ENCODE results near the gene TUBB.
"Not testable (repeated sequence)": the region's sequence is repeated elsewhere in the genome, so short reads cannot be mapped to it uniquely, and the experiment has no call there.

Gene TUBB

DNA sequence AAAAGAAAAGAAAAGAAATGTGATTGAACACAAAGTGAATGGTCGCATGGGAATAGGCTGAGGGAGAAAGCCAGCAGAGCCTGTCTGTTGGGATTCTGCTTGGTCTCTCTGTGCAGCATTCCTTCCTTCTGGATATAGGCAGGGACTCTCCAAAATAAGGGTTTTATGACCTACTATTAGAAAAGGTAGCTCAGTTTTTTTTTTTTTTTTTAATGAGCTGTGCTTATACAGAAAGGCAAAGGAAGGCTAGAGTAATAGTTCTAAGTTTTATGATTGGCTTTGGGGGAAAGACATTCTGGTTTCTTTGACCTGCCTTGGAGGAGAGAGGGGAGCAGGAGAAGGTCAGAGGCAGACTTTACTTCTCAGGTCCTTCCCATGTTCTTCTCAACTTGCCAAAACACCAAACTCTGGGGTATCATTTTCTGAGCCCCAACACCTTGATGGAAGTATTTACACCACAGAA is 43.0 kb downstream of the TUBB start:
- DNase-seq, result no peak

DNA sequence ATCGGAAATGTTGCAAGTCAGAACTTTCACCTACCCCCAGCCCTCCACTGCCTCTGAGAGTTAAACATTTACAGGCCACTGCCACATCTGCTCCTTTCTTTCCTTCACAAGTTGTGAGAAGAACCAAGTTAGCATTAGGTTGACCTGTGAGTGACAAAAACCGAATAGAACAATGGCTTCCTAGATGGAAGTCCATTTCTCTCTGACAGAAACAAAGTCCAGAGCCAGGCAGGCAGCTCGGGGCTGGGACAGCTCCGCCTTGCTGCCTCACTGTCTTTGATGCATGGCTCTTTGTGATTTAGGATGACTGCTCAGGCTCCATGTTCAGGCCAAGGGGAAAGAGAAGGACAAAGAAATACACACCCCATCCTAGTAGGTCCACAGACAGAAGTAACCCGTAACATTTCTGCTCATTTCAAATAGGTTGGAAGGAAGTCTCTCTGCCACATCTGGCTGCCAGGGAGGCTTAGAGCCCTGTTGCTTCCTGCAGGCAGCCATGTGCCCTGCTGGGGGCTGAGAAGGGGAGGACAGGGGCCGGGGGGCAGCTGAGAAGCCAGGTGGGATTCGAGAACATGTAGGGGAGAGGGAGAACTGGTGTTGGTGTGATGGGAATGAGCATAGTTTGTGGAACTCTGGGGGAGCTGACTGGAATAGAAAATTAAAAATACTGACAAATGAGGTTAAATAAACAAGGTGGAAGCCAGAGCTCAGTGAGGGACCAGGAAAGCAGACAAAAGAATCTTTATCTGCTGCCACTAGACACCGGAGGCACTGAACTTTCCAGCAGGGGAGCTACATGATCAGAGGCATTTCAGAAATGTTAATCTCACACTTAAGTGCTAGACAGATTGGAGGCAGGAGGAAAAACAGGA is 43.7 kb downstream of the TUBB start:
- DNase-seq, result no peak

- DNase-seq, result not testable (repeated sequence)
Observed at GRCh38 chr6:30764490-30765043, 44.4 kb downstream of the TUBB start.

DNA sequence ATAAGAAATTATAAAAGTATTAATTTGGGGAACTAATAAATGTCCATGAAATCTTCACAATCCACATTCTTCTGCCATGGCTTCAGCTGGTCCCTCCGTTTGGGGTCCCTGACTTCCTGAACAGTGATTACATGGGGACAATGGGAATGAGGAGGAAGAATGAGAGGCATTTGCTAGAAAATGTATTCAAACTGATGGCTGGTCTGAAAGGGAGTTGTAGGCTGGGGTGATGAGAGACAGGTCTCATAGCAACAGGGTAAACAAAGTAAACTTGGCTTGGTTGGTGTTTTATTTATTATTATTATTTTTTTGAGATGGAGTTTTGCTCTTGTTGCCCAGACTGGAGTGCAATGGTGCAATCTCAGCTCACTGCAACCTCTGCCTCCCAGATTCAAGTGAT is 45.3 kb downstream of the TUBB start:
- not testable (repeated sequence) for DNase-seq

- DNase-seq, result no peak
Observed at GRCh38 chr6:30766461-30767157, 46.5 kb downstream of the TUBB start.

GRCh38 chr6:30767158-30767943 is 47.2 kb downstream of the TUBB start:
- no peak for DNase-seq

DNA sequence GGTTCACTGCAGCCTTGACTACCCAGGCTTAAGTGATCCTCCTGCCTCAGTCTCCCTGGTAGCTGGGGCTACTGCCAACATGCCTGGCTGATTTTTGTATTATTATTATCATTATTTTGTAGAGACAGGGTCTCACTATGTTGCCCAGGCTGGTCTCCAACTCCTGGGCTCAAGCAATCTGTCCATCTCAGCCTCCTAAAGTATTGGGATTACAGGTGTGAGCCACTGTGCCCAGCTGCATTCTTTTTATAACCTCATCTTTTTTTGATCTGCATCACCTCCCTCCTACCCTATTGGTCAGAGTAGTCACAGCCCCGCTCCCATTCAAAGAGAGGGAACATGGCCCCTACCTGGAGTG is 47.8 kb downstream of the TUBB start:
- DNase-seq, result no peak

DNA sequence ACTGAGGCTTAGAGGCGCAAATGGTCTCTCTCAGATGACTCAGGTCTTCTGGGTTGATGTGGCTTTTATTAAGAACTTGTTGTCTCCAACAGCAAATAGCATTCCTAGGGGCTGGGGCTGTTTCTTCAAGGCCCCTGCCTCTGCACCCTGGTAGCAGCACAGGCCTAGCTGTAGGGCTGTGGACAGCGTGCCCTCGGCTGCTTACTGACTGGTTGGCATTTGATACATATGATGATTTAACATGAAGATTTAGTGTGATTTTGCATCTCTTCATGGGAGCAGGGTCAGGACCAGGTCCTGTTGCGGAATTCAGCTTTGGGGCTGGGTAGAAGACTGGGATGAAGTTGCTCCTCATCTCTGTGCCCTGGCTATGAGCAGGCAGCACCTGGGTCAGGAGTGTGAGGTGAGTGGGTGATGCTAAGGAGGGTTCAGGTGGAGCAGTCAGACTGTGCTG is 48.5 kb downstream of the TUBB start:
- no peak for DNase-seq

- peak; percentile 61 to 72 for DNase-seq
Observed at GRCh38 chr6:30769088-30769852, 49.1 kb downstream of the TUBB start.

- DNase-seq, result no peak
Observed at GRCh38 chr6:30769853-30770524, 49.8 kb downstream of the TUBB start.

DNA sequence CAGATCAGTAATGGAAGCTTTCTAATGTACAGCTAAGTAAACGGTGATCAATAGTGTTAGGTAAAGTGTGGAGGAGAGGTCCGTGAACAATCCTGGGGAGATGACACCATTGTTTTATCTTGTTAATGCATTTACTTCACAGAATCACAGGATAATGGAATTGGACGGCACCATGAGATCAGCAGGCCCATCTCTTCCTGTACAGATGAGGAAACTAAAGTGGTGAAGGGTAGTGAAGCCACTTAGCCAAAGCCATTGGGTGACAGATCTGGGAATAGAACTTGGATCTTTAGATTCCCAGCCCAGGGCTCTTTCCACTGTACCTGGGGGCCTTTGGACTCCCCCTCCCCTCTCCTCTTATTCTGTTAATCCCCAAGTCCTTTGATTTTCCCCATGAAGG is 50.4 kb downstream of the TUBB start:
- no peak for DNase-seq

DNA sequence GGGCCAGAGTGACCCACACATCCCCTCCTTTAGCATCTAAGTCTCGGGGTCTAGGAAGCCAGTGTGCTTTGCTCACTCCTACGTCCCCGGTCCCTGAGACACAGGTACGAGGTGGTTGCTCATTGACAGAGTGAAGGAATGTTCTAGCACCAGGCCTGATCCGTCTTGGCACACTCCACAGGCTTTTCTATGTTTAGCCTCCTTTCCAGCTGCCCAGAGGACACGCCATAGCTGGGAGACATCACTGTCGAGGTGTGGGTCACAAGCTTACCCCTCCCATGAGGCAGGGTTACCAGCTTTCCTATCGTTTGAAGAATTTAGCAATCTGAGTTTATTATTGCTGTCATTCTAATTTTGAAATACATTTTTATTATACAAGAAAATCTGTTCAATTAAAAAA is 54.5 kb downstream of the TUBB start:
- no peak for DNase-seq

All from stimulated activated CD4-positive, alpha-beta T cell treated with anti-CD3 and anti-CD28 coated beads, Interleukin-2, amount 100 ng/mL, for 48 hours (primary cell).